SK-N-SH (cell line): ENCODE measurements around the gene ZKSCAN1. TPM values are rescaled to one million over a fixed set of nuclear protein-coding genes. Genes with fewer than 3 reads are reported as not detected.

Experiments
- CTCF ChIA-PET: fragments of 300-600, 350-600 bp; formaldehyde crosslinking; extraction: SDS; loops from one replicate; lab custom pipeline; 2021; lab: Yijun Ruan, JAX
- POLR2A ChIA-PET: fragments of 350-600 bp; sonication (Branson Sonifier 250); formaldehyde crosslinking; extraction: SDS; loops from one replicate; lab custom pipeline; 2020; ENCODE audit warnings: antibody characterized with exemption, inconsistent platforms; lab: Yijun Ruan, JAX
- DNase-seq: peaks from one replicate; pipeline ENCODE4 v3.0.0; 2012
- H2AFZ ChIP-seq: fragments of 200-600 bp; sonication (generic); 2 replicates; pipeline ENCODE4 v1.8.1; 2016; ENCODE audit warnings: antibody characterized with exemption, mild to moderate bottlenecking, low read depth
- H3F3A ChIP-seq: fragments of 200-600 bp; sonication (generic); replicated peaks from 2 replicates; pipeline ENCODE3; 2016; ENCODE audit warnings: antibody characterized with exemption, mild to moderate bottlenecking; ENCODE audit not compliant: insufficient read depth
- H3K27ac ChIP-seq, 2 experiments: fragments of 200-500 bp in 1 of 2; fragments of 200-600 bp in 1 of 2; sonication (Bioruptor generic) in 1 of 2; sonication (generic), shearing (Covaris generic) in 1 of 2; 2 replicates each; pipeline versions ENCODE4 v1.5.1 to v1.6.1; 2014 to 2016; ENCODE audit warnings: low read depth in 2 of 2, inconsistent platforms in 1 of 2, low read length in 1 of 2, mild to moderate bottlenecking in 1 of 2, mixed read lengths in 1 of 2
- H3K27me3 ChIP-seq: fragments of 200-600 bp; sonication (generic), shearing (Covaris generic); 2 replicates; pipeline ENCODE4 v1.6.1; 2016; ENCODE audit warnings: mixed run types; ENCODE audit not compliant: insufficient read depth
- H3K36me3 ChIP-seq, 2 experiments: fragments of 200-500 bp in 1 of 2; fragments of 200-600 bp in 1 of 2; sonication (Bioruptor generic) in 1 of 2; sonication (generic) in 1 of 2; replicated peaks in 1 of 2; 2 replicates each; pipeline versions ENCODE3 to v1.5.1; 2014 to 2016; ENCODE audit warnings: low read length in 1 of 2, mild to moderate bottlenecking in 1 of 2; ENCODE audit not compliant: insufficient read depth in 2 of 2, control insufficient read depth in 1 of 2
- H3K4me1 ChIP-seq, 2 experiments: fragments of 200-500 bp in 1 of 2; fragments of 200-600 bp in 1 of 2; sonication (Bioruptor generic) in 1 of 2; sonication (generic), shearing (Covaris generic) in 1 of 2; 2 replicates each; pipeline versions ENCODE4 v1.5.1 to v1.6.1; 2014 to 2016; ENCODE audit warnings: low read depth in 1 of 2, low read length in 1 of 2, mixed run types in 1 of 2; ENCODE audit not compliant: insufficient read depth in 2 of 2, control insufficient read depth in 1 of 2
- H3K4me2 ChIP-seq: fragments of 200-600 bp; sonication (generic), shearing (Covaris generic); 2 replicates; pipeline ENCODE4 v1.6.1; 2017; ENCODE audit warnings: mixed run types
- H3K4me3 ChIP-seq, 2 experiments: fragments of 200-500 bp in 1 of 2; fragments of 200-600 bp in 1 of 2; sonication (Bioruptor generic) in 1 of 2; sonication (generic), shearing (Covaris generic) in 1 of 2; 2 replicates each; pipeline versions ENCODE4 v1.5.1 to v1.8.1; 2014 to 2016; ENCODE audit warnings: low read depth in 2 of 2, inconsistent platforms in 1 of 2, low read length in 1 of 2, mild to moderate bottlenecking in 1 of 2, mixed read lengths in 1 of 2, moderate library complexity in 1 of 2
- H3K79me2 ChIP-seq: fragments of 200-600 bp; sonication (generic); 2 replicates; pipeline ENCODE4 v1.8.1; 2017; ENCODE audit warnings: mild to moderate bottlenecking; ENCODE audit not compliant: insufficient read depth
- H3K9ac ChIP-seq: fragments of 200-600 bp; sonication (generic); 2 replicates; pipeline ENCODE4 v1.6.1; 2017; ENCODE audit warnings: mixed run types
- H3K9me2 ChIP-seq: fragments of 200-600 bp; sonication (generic); 2 replicates; pipeline ENCODE4 v1.6.1; 2017; ENCODE audit warnings: mixed run types
- H3K9me3 ChIP-seq: fragments of 200-600 bp; sonication (generic); 2 replicates; pipeline ENCODE4 v1.6.1; 2017; ENCODE audit warnings: mixed run types, mild to moderate bottlenecking, moderate library complexity
- H4K20me1 ChIP-seq: fragments of 200-600 bp; sonication (generic); 2 replicates; pipeline ENCODE4 v1.6.1; 2017; ENCODE audit warnings: mild to moderate bottlenecking, mixed run types; ENCODE audit not compliant: insufficient read depth
- ELF1 ChIP-seq: IDR thresholded peaks from 2 replicates; pipeline ENCODE4 v1.4.0; 2012
- FOXJ3 ChIP-seq: sonication (generic); formaldehyde crosslinking; IDR thresholded peaks from 2 replicates; pipeline ENCODE4 v1.5.1; 2020; ENCODE audit warnings: mild to moderate bottlenecking, missing genetic modification reagents
- GABPA ChIP-seq: IDR thresholded peaks from 2 replicates; pipeline ENCODE4 v1.4.0; 2012; ENCODE audit warnings: low read depth, mild to moderate bottlenecking
- GATA2 ChIP-seq: sonication (generic); formaldehyde crosslinking; IDR thresholded peaks from 2 replicates; pipeline ENCODE4 v1.5.0; 2020; ENCODE audit warnings: mild to moderate bottlenecking, missing genetic modification reagents
- MEF2A ChIP-seq: IDR thresholded peaks from 2 replicates; pipeline ENCODE4 v1.4.0; 2012; ENCODE audit warnings: low read depth, borderline replicate concordance
- NRF1 ChIP-seq: IDR thresholded peaks from 2 replicates; pipeline ENCODE4 v1.6.1; 2012; ENCODE audit warnings: low read depth, mild to moderate bottlenecking, low read length
- POLR2AphosphoS5 ChIP-seq: IDR thresholded peaks from 2 replicates; pipeline ENCODE4 v1.6.1; 2012; ENCODE audit warnings: low read depth, low read length
- RAD21 ChIP-seq: IDR thresholded peaks from 2 replicates; pipeline ENCODE4 v1.6.1; 2012; ENCODE audit warnings: mild to moderate bottlenecking, low read length
- RCOR1 ChIP-seq: fragments of 150-350 bp; IDR thresholded peaks from 2 replicates; pipeline ENCODE4 v1.6.1; 2017; ENCODE audit warnings: antibody characterized with exemption, low read length
- RXRA ChIP-seq: IDR thresholded peaks from 2 replicates; pipeline ENCODE4 v1.4.0; 2012; ENCODE audit warnings: low read depth, mild to moderate bottlenecking, borderline replicate concordance
- SMC3 ChIP-seq: IDR thresholded peaks from 2 replicates; pipeline ENCODE4 v1.6.1; 2012; ENCODE audit warnings: low read depth, low read length, improper control_type of control experiment
- TCF12 ChIP-seq: IDR thresholded peaks from 2 replicates; pipeline ENCODE4 v1.4.0; 2012
- TEAD4 ChIP-seq: IDR thresholded peaks from 2 replicates; pipeline ENCODE4 v1.4.0; 2012; ENCODE audit warnings: mild to moderate bottlenecking, borderline replicate concordance; ENCODE audit not compliant: insufficient read depth
- WGBS: methylation state at CpG from one replicate; pipeline ENCODE4 v1.1.6; 2017; ENCODE audit warnings: low lambda C conversion rate; 5-methylcytosine and 5-hydroxymethylcytosine counted together
- polyA plus RNA-seq, 3 experiments: library from polyadenylated mRNA; depleted of rRNA; stranded (reverse); fragments of >200 nt; gene quantifications; 2 replicates each; pipeline ENCODE4 v1.2.3, GENCODE V29; 2012
- TF ChIP-seq, protein P1 (sequence below): fragments of 150-350 bp; IDR thresholded peaks from 2 replicates; pipeline ENCODE4 v1.6.1; 2016; ENCODE audit warnings: mild to moderate bottlenecking, low read depth, low read length
- TF ChIP-seq, protein P2 (sequence below): IDR thresholded peaks from 2 replicates; pipeline ENCODE4 v1.4.0; 2012; ENCODE audit warnings: low read depth, borderline replicate concordance
- TF ChIP-seq, protein P3 (sequence below): IDR thresholded peaks from 2 replicates; pipeline ENCODE4 v1.6.1; 2012; ENCODE audit warnings: mild to moderate bottlenecking, low read depth, low read length, moderate library complexity
- TF ChIP-seq, protein P4 (sequence below): IDR thresholded peaks from 2 replicates; pipeline ENCODE4 v1.4.0; 2012; ENCODE audit warnings: low read depth

The ZKSCAN1 gene
- polyA plus RNA-seq, 1 of the 3 experiments (the other 2 are of a cell fraction), result 21.1 TPM

DNA sequence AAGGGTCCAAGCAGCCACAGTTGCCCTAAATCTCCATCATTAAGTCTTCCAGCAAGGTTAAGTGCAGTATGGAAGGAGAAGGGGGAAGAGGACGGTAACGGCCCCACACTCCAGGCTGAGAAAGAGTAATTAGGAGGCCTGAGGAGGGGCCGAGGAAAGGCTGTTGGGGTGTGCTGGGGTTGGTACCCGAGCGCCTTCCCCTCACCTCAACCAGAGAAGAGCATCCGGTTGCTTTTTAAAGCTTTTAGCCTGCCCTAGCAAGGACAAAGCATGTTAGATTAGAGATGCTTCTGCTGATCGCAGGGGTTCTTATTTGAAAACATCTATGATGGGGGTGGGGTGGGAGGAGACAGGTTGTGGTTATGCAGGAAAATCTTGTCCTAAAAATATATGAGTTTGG is 25.2 kb downstream of the ZKSCAN1 start:
- Histone ChIP-seq H3K79me2 (peaks cover 6% of the 10 kb centered on the region; the same call in 1 of the 2 replicates), H3F3A (peaks cover 16% of the 10 kb centered on the region), H3K4me3 (no peak overlapping the region), H3K4me1 (no peaks in the 10 kb centered on the region), H3K27ac (peak overlapping the region in 1 of 2 experiments; percentile 29; a peak in 1 of 4 replicates), H2AFZ (no peak overlapping the region), H4K20me1 (no peaks in the 10 kb centered on the region), H3K9me3 (no peaks in the 10 kb centered on the region), H3K27me3 (no peaks in the 10 kb centered on the region), H3K9ac (no peak overlapping the region), H3K4me2 (no peak overlapping the region), H3K36me3 (peaks cover 20 to 23% of the 10 kb centered on the region in 2 experiments), H3K9me2 (no peaks in the 10 kb centered on the region)
- no peak for DNase-seq
- ChIA-PET POLR2A (no interaction called here), CTCF (no interaction called here)
- WGBS, result 97% methylated on average over 7 of the region's 7 CpGs
- TF ChIP-seq, protein P1, sequence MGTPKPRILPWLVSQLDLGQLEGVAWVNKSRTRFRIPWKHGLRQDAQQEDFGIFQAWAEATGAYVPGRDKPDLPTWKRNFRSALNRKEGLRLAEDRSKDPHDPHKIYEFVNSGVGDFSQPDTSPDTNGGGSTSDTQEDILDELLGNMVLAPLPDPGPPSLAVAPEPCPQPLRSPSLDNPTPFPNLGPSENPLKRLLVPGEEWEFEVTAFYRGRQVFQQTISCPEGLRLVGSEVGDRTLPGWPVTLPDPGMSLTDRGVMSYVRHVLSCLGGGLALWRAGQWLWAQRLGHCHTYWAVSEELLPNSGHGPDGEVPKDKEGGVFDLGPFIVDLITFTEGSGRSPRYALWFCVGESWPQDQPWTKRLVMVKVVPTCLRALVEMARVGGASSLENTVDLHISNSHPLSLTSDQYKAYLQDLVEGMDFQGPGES, result no peak
- TF ChIP-seq SMC3 (no peak), GATA2 (no peak), RXRA (no peak), TCF12 (no peak), NRF1 (no peak), FOXJ3 (CRISPR knock-in tag) (no peak), ELF1 (no peak), RAD21 (no peak), MEF2A (no peak), GABPA (no peak), TEAD4 (no peak), RCOR1 (no peak), POLR2AphosphoS5 (no peak)
- TF ChIP-seq, protein P2, sequence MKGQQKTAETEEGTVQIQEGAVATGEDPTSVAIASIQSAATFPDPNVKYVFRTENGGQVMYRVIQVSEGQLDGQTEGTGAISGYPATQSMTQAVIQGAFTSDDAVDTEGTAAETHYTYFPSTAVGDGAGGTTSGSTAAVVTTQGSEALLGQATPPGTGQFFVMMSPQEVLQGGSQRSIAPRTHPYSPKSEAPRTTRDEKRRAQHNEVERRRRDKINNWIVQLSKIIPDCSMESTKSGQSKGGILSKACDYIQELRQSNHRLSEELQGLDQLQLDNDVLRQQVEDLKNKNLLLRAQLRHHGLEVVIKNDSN, result no peak
- TF ChIP-seq, protein P3, sequence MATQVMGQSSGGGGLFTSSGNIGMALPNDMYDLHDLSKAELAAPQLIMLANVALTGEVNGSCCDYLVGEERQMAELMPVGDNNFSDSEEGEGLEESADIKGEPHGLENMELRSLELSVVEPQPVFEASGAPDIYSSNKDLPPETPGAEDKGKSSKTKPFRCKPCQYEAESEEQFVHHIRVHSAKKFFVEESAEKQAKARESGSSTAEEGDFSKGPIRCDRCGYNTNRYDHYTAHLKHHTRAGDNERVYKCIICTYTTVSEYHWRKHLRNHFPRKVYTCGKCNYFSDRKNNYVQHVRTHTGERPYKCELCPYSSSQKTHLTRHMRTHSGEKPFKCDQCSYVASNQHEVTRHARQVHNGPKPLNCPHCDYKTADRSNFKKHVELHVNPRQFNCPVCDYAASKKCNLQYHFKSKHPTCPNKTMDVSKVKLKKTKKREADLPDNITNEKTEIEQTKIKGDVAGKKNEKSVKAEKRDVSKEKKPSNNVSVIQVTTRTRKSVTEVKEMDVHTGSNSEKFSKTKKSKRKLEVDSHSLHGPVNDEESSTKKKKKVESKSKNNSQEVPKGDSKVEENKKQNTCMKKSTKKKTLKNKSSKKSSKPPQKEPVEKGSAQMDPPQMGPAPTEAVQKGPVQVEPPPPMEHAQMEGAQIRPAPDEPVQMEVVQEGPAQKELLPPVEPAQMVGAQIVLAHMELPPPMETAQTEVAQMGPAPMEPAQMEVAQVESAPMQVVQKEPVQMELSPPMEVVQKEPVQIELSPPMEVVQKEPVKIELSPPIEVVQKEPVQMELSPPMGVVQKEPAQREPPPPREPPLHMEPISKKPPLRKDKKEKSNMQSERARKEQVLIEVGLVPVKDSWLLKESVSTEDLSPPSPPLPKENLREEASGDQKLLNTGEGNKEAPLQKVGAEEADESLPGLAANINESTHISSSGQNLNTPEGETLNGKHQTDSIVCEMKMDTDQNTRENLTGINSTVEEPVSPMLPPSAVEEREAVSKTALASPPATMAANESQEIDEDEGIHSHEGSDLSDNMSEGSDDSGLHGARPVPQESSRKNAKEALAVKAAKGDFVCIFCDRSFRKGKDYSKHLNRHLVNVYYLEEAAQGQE, result no peak
- TF ChIP-seq, protein P4, sequence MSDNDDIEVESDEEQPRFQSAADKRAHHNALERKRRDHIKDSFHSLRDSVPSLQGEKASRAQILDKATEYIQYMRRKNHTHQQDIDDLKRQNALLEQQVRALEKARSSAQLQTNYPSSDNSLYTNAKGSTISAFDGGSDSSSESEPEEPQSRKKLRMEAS, result no peak
